Measurements from ENCODE around the gene DEGS2.
"Not testable (repeated sequence)": the region's sequence is repeated elsewhere in the genome, so short reads cannot be mapped to it uniquely, and the experiment has no call there.

Gene DEGS2

DNA sequence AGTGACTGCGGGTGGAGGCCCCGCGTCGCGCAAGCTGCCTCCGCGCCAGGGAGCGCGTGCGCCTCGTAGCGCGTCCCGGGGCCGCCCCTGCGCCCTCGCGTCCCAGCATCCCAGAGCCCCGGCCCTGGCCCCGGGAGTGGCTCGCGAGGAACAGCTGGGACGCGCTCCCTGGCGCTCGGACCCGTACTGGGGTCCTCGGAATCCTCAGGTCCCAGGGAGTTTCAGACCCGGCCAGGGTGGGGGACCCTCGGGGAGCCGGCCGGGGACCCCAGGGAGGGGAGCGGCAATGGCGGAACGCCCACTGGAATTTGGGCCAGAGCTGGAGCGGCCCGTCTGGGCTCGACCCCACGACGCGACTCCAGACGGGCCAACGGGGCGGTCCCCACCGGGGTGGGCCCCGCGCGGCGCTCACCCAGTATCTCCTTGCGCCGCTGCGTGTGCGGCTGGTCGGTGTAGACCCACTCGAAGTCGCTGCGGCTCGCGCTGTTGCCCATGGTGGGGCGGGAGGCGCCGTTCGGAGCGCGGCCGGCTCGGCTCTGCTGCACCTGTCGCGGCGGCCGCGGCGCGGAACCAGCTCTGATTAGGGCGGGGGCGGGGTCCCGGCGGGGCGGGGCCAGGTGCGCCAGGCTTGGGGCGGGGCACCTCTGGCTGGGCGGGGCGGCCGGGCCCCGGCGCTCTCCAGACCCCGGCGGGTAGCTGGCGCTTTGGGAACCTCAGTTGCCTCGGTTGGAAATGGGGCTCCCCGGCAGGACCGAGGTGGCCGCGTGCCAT is at the start of gene DEGS2:
Gene DEGS2, minus strand, starts transcription at position 552 of the 771 bp plus-strand sequence. Its CDS starts 58 bp downstream, at position 494.
- Histone ChIP-seq H3K9ac (ENCODE audit: low read depth, low read length) (no peak within 1 kb of the TSS), H3K4me2 (ENCODE audit: insufficient read depth, low read length) (no peak within 1 kb of the TSS), H3K27me3 (ENCODE audit: insufficient read depth, low read length, poor library complexity) (no peaks in the 10 kb centered on the region), H3K4me3 (ENCODE audit: low read depth in 1 of 2, low read length in 2 of 2) (no peak within 1 kb of the TSS), H3K27ac (ENCODE audit: low read length) (no peak within 1 kb of the TSS), H3K36me3 (ENCODE audit: insufficient read depth, low read length) (no peaks in the 10 kb centered on the region), H3K79me2 (ENCODE audit: insufficient read depth, low read length) (no peaks in the 10 kb centered on the region), H3K9me3 (ENCODE audit: insufficient read depth, low read length, severe bottlenecking) (peaks cover 10% of the 10 kb centered on the region), H2AFZ (ENCODE audit: low read depth, low read length) (no peak within 1 kb of the TSS), H3K4me1 (ENCODE audit: insufficient read depth, low read length) (no peaks in the 10 kb centered on the region), H4K20me1 (ENCODE audit: insufficient read depth, low read length) (no peaks in the 10 kb centered on the region)
- ATAC-seq (ENCODE audit: insufficient read depth, low read depth) = no peak
- TF ChIP-seq, protein P1, sequence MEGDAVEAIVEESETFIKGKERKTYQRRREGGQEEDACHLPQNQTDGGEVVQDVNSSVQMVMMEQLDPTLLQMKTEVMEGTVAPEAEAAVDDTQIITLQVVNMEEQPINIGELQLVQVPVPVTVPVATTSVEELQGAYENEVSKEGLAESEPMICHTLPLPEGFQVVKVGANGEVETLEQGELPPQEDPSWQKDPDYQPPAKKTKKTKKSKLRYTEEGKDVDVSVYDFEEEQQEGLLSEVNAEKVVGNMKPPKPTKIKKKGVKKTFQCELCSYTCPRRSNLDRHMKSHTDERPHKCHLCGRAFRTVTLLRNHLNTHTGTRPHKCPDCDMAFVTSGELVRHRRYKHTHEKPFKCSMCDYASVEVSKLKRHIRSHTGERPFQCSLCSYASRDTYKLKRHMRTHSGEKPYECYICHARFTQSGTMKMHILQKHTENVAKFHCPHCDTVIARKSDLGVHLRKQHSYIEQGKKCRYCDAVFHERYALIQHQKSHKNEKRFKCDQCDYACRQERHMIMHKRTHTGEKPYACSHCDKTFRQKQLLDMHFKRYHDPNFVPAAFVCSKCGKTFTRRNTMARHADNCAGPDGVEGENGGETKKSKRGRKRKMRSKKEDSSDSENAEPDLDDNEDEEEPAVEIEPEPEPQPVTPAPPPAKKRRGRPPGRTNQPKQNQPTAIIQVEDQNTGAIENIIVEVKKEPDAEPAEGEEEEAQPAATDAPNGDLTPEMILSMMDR (IDR thresholded peaks at IDR 0.05; ENCODE audit: borderline replicate concordance, extremely low read depth, low read length, poor library complexity, severe bottlenecking) = no peak
- TF ChIP-seq EZH2 (IDR thresholded peaks at IDR 0.05; ENCODE audit: borderline replicate concordance, low read depth, low read length, severe bottlenecking) = no peak
- no peak for DNase-seq

DNA sequence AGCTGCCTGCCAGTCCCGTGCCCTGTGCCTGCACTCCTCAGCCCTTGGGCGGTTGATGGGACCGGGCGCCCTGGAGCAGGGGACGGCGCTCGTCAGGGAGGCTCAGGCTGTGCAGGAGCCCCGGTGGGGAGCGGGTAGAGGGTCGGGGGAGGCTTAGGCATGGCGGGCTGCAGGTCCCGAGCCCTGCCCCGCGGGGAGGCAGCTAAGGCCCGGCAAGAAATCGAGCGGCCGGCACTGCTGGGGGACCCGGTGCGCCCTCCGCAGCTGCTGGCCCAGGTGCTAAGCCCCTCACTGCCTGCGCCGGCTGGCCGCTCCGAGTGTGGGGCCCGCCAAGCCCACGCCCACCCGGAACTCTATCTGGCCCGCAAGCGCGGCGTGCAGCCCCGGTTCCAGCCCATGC is 48.7 kb upstream of the DEGS2 start:
- not testable (repeated sequence) for DNase-seq; ATAC-seq (ENCODE audit: insufficient read depth, low read depth)

DNA sequence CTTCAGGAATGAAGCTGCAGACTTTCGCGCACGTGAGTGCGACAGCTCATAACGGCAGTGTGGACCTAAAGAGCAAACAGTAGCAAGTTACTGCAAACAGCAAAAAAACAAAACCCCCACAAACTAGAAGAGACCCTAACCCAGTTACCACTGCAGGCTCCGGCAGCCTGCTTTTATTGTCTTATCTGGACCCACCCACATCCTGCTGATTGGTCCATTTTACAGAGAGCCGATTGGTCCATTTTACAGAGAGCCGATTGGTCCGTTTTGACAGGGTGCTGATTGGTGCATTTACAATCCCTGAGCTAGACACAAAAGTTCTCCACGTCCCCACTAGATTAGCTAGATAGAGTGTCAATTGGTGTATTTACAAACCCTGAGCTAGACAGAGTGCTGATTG is 48.1 kb upstream of the DEGS2 start:
- H3K27me3 ChIP-seq (ENCODE audit: insufficient read depth, low read length, poor library complexity); DNase-seq; H3K79me2 ChIP-seq (ENCODE audit: insufficient read depth, low read length); H3K4me2 ChIP-seq (ENCODE audit: insufficient read depth, low read length); H3K9ac ChIP-seq (ENCODE audit: low read depth, low read length); ATAC-seq (ENCODE audit: insufficient read depth, low read depth); H3K27ac ChIP-seq (ENCODE audit: low read length); H3K4me1 ChIP-seq (ENCODE audit: insufficient read depth, low read length); H3K9me3 ChIP-seq (ENCODE audit: insufficient read depth, low read length, severe bottlenecking); H3K36me3 ChIP-seq (ENCODE audit: insufficient read depth, low read length); H2AFZ ChIP-seq (ENCODE audit: low read depth, low read length); H4K20me1 ChIP-seq (ENCODE audit: insufficient read depth, low read length); H3K4me3 ChIP-seq (ENCODE audit: low read depth in 1 of 2, low read length in 2 of 2): not testable (repeated sequence)

More for the DNA sequence above, 48.7 kb upstream of the DEGS2 start:
- not testable (repeated sequence) for H4K20me1 ChIP-seq (ENCODE audit: insufficient read depth, low read length); H3K4me2 ChIP-seq (ENCODE audit: insufficient read depth, low read length); H3K27me3 ChIP-seq (ENCODE audit: insufficient read depth, low read length, poor library complexity); H3K9me3 ChIP-seq (ENCODE audit: insufficient read depth, low read length, severe bottlenecking); H3K9ac ChIP-seq (ENCODE audit: low read depth, low read length); H3K4me1 ChIP-seq (ENCODE audit: insufficient read depth, low read length); H3K4me3 ChIP-seq (ENCODE audit: low read depth in 1 of 2, low read length in 2 of 2); H3K27ac ChIP-seq (ENCODE audit: low read length); H3K36me3 ChIP-seq (ENCODE audit: insufficient read depth, low read length); H2AFZ ChIP-seq (ENCODE audit: low read depth, low read length)
- H3K79me2 ChIP-seq (ENCODE audit: insufficient read depth, low read length) = peaks cover 11% of the 10 kb centered on the region

DNA sequence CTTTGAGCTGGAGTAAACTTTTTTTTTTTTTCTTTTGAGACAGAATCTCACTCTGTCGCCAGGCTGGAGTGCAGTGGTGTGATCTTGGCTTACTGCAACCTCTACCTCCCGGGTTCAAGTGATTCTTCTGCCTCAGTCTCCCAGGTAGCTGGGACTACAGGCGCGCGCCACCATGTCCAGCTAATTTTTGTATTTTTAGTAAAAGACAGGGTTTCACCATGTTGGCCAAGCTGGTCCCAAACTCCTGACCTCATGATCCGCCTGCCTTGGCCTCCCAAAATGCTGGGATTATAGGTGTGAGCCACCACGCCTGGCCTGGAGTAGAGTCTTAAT is 45.4 kb upstream of the DEGS2 start:
- not testable (repeated sequence) for H3K79me2 ChIP-seq (ENCODE audit: insufficient read depth, low read length); H3K36me3 ChIP-seq (ENCODE audit: insufficient read depth, low read length); H3K9ac ChIP-seq (ENCODE audit: low read depth, low read length); H2AFZ ChIP-seq (ENCODE audit: low read depth, low read length); H4K20me1 ChIP-seq (ENCODE audit: insufficient read depth, low read length); ATAC-seq (ENCODE audit: insufficient read depth, low read depth); H3K9me3 ChIP-seq (ENCODE audit: insufficient read depth, low read length, severe bottlenecking); H3K4me2 ChIP-seq (ENCODE audit: insufficient read depth, low read length); H3K27me3 ChIP-seq (ENCODE audit: insufficient read depth, low read length, poor library complexity); DNase-seq; H3K4me3 ChIP-seq (ENCODE audit: low read depth in 1 of 2, low read length in 2 of 2); H3K27ac ChIP-seq (ENCODE audit: low read length); H3K4me1 ChIP-seq (ENCODE audit: insufficient read depth, low read length)

DNA sequence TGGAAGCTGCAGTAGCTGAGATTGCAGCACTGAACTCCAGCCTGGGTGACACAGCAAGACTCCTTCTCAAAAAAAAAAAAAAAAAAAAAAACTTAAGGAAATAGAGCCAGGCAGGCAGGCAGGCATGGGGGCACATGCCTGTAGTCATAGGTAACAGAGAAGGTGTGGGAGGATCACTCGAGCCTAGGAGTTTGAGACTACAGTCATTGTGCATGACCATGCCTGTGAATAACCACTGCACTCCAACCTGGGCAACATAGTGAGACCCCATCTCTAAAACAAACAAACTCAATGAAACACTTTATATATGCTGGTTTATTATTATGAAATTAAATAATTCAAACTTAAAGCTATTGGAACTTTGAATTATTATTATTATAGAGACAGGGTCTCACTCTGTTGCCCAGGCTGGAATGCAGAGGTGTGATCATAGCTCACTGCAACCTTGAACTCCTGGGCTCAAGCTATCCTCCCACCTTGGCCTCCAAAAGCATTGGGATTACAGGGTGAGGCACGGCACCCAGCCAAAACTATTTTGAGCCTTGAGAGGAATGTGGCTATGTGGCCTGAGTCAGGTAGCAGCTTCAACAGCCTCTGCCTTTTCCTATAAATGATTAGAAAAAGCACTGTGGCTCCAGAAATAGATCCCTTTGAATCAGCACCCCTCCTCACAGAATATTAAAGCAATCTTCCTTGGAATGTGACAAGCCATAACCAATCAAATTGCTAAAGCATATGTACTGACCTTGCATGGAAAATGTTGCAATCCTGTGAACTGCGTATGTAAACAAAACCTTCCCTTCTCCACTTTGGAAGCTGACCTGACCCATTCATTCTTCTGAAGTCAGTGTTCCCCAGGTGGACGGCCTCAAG is 44.8 kb upstream of the DEGS2 start:
- DNase-seq (no peak), ATAC-seq (ENCODE audit: insufficient read depth, low read depth) (no peak)
- no peaks in the 10 kb centered on the region for H3K27me3 ChIP-seq (ENCODE audit: insufficient read depth, low read length, poor library complexity)
- no peak overlapping the region for H2AFZ ChIP-seq (ENCODE audit: low read depth, low read length)
- no peaks in the 10 kb centered on the region for H3K36me3 ChIP-seq (ENCODE audit: insufficient read depth, low read length)
- H3K4me2 ChIP-seq (ENCODE audit: insufficient read depth, low read length) = no peak overlapping the region
- H3K9ac ChIP-seq (ENCODE audit: low read depth, low read length) = no peak overlapping the region
- no peaks in the 10 kb centered on the region for H4K20me1 ChIP-seq (ENCODE audit: insufficient read depth, low read length)
- no peak overlapping the region for H3K4me3 ChIP-seq (ENCODE audit: low read depth in 1 of 2, low read length in 2 of 2)
- H3K4me1 ChIP-seq (ENCODE audit: insufficient read depth, low read length) = no peaks in the 10 kb centered on the region
- no peaks in the 10 kb centered on the region for H3K79me2 ChIP-seq (ENCODE audit: insufficient read depth, low read length)
- TF ChIP-seq, protein P1 (IDR thresholded peaks at IDR 0.05; ENCODE audit: borderline replicate concordance, extremely low read depth, low read length, poor library complexity, severe bottlenecking) = no peak
- no peak for TF ChIP-seq EZH2 (IDR thresholded peaks at IDR 0.05; ENCODE audit: borderline replicate concordance, low read depth, low read length, severe bottlenecking)
- H3K9me3 ChIP-seq (ENCODE audit: insufficient read depth, low read length, severe bottlenecking) = no peaks in the 10 kb centered on the region
- H3K27ac ChIP-seq (ENCODE audit: low read length) = no peak overlapping the region
